OCI-LY7 (cell line): Measurements from ENCODE around the gene ALDH1A2.

Experiments
- CTCF ChIP-seq: fragments of 200-600 bp; sonication (generic); conservative IDR thresholded peaks from 2 replicates; pipeline ENCODE4 v1.5.1; 2014; ENCODE audit warnings: mild to moderate bottlenecking, antibody characterized with exemption, low read length, moderate library complexity, mixed read lengths
- EZH2phosphoT487 ChIP-seq: fragments of 200-600 bp; sonication (generic); IDR thresholded peaks from 2 replicates; pipeline ENCODE4 v1.6.1; 2018; ENCODE audit warnings: low read depth, borderline replicate concordance, mild to moderate bottlenecking, mixed run types, antibody characterized with exemption, low read length, moderate library complexity, mixed read lengths

GRCh38 chr15:58047149-58047548 is 18.4 kb downstream of the ALDH1A2 start:
- no peak for TF ChIP-seq CTCF
- no peak for TF ChIP-seq EZH2phosphoT487
